ENCODE measurements around the gene ACTRT2.

ACTRT2 gene

GRCh38 chr1:3001471-3002348 lies 19.6 kb upstream of the ACTRT2 start:
- Histone ChIP-seq H3K4me2 (ENCODE audit: low read depth, low read length, poor library complexity, severe bottlenecking) (no peak overlapping the region), H3K27me3 (ENCODE audit: low read length) (no peaks in the 10 kb centered on the region), H4K20me1 (ENCODE audit: low read depth, low read length) (no peaks in the 10 kb centered on the region), H3K36me3 (ENCODE audit: low read length) (no peaks in the 10 kb centered on the region), H3K9ac (ENCODE audit: low read length) (no peak overlapping the region), H3K9me3 (ENCODE audit: insufficient read depth, low read length) (no peaks in the 10 kb centered on the region), H3K9me2 (replicated peaks; ENCODE audit: insufficient read depth, low read length) (no peaks in the 10 kb centered on the region), H3K4me3 (ENCODE audit: insufficient read depth, low read length, poor library complexity, severe bottlenecking) (no peak overlapping the region), H3F3A (ENCODE audit: insufficient read depth) (no peaks in the 10 kb centered on the region), H2AFZ (ENCODE audit: low read depth, low read length, severe bottlenecking) (no peak overlapping the region), H3K79me2 (ENCODE audit: insufficient read depth, low read length) (no peaks in the 10 kb centered on the region), H3K27ac (ENCODE audit: low read depth, low read length) (no peak overlapping the region)
- no peak for TF ChIP-seq EZH2phosphoT487 (conservative IDR thresholded peaks at IDR 0.05; ENCODE audit: low read length)
- TF ChIP-seq, protein P1, sequence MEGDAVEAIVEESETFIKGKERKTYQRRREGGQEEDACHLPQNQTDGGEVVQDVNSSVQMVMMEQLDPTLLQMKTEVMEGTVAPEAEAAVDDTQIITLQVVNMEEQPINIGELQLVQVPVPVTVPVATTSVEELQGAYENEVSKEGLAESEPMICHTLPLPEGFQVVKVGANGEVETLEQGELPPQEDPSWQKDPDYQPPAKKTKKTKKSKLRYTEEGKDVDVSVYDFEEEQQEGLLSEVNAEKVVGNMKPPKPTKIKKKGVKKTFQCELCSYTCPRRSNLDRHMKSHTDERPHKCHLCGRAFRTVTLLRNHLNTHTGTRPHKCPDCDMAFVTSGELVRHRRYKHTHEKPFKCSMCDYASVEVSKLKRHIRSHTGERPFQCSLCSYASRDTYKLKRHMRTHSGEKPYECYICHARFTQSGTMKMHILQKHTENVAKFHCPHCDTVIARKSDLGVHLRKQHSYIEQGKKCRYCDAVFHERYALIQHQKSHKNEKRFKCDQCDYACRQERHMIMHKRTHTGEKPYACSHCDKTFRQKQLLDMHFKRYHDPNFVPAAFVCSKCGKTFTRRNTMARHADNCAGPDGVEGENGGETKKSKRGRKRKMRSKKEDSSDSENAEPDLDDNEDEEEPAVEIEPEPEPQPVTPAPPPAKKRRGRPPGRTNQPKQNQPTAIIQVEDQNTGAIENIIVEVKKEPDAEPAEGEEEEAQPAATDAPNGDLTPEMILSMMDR (IDR thresholded peaks at IDR 0.05; ENCODE audit: insufficient read depth, low read length, poor library complexity, severe bottlenecking): no peak

DNA sequence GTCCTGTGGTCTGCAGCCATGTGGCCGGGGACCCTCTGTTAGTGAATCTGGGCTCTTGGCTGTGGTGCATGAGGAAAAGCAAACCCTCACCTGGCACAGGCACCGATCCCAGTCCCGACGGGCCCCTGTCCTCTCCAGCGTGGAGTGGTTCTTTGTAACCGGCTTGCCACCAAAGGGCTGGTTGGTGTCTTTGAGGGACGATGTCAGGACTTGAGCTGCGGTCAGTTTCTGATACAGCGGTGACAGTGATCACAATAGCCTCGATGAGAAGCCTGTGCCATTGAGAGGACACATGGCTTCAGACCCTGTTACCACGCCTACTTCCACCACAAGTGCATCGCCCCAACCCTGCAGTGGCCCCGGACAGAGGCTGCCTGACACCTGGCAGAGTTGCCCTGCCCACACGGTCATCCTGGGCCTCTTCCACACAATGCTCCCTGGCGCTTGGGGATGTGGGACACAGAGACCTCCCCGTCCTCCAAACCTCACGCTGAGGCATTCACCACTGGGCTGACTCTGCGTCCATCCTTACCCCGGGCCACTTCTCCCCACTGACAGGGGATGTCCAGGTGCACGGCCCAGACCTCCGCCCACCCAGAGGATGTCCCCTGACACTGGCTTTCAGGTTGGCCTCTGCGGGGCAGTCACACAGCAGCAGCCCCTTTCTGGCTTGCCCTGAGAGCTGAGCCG lies 18.8 kb upstream of the ACTRT2 start:
- Histone ChIP-seq H4K20me1 (ENCODE audit: low read depth, low read length) (no peaks in the 10 kb centered on the region), H3F3A (ENCODE audit: insufficient read depth) (no peaks in the 10 kb centered on the region), H3K4me3 (ENCODE audit: insufficient read depth, low read length, poor library complexity, severe bottlenecking) (no peak overlapping the region), H3K27me3 (ENCODE audit: low read length) (no peaks in the 10 kb centered on the region), H3K4me2 (ENCODE audit: low read depth, low read length, poor library complexity, severe bottlenecking) (no peak overlapping the region), H3K9me3 (ENCODE audit: insufficient read depth, low read length) (no peaks in the 10 kb centered on the region), H3K36me3 (ENCODE audit: low read length) (no peaks in the 10 kb centered on the region), H3K9ac (ENCODE audit: low read length) (no peak overlapping the region), H3K9me2 (replicated peaks; ENCODE audit: insufficient read depth, low read length) (no peaks in the 10 kb centered on the region), H2AFZ (ENCODE audit: low read depth, low read length, severe bottlenecking) (no peak overlapping the region), H3K79me2 (ENCODE audit: insufficient read depth, low read length) (no peaks in the 10 kb centered on the region), H3K27ac (ENCODE audit: low read depth, low read length) (no peak overlapping the region)
- TF ChIP-seq EZH2phosphoT487 (conservative IDR thresholded peaks at IDR 0.05; ENCODE audit: low read length): no peak
- TF ChIP-seq, protein P1 (IDR thresholded peaks at IDR 0.05; ENCODE audit: insufficient read depth, low read length, poor library complexity, severe bottlenecking): no peak

GRCh38 chr1:3003039-3003940 lies 18.0 kb upstream of the ACTRT2 start:
- H3K4me3 ChIP-seq (ENCODE audit: insufficient read depth, low read length, poor library complexity, severe bottlenecking): no peak overlapping the region
- H3F3A ChIP-seq (ENCODE audit: insufficient read depth): no peaks in the 10 kb centered on the region
- H3K9me2 ChIP-seq (replicated peaks; ENCODE audit: insufficient read depth, low read length): no peaks in the 10 kb centered on the region
- no peak overlapping the region for H3K27ac ChIP-seq (ENCODE audit: low read depth, low read length)
- no peaks in the 10 kb centered on the region for H3K79me2 ChIP-seq (ENCODE audit: insufficient read depth, low read length)
- no peak overlapping the region for H3K9ac ChIP-seq (ENCODE audit: low read length)
- H3K27me3 ChIP-seq (ENCODE audit: low read length): no peaks in the 10 kb centered on the region
- no peaks in the 10 kb centered on the region for H3K36me3 ChIP-seq (ENCODE audit: low read length)
- no peak for TF ChIP-seq EZH2phosphoT487 (conservative IDR thresholded peaks at IDR 0.05; ENCODE audit: low read length)
- TF ChIP-seq, protein P1 (IDR thresholded peaks at IDR 0.05; ENCODE audit: insufficient read depth, low read length, poor library complexity, severe bottlenecking): no peak
- H3K4me2 ChIP-seq (ENCODE audit: low read depth, low read length, poor library complexity, severe bottlenecking): no peak overlapping the region
- H2AFZ ChIP-seq (ENCODE audit: low read depth, low read length, severe bottlenecking): no peak overlapping the region
- no peaks in the 10 kb centered on the region for H3K9me3 ChIP-seq (ENCODE audit: insufficient read depth, low read length)
- H4K20me1 ChIP-seq (ENCODE audit: low read depth, low read length): no peaks in the 10 kb centered on the region
